ENCODE results near the gene SRRM4.

DNA sequence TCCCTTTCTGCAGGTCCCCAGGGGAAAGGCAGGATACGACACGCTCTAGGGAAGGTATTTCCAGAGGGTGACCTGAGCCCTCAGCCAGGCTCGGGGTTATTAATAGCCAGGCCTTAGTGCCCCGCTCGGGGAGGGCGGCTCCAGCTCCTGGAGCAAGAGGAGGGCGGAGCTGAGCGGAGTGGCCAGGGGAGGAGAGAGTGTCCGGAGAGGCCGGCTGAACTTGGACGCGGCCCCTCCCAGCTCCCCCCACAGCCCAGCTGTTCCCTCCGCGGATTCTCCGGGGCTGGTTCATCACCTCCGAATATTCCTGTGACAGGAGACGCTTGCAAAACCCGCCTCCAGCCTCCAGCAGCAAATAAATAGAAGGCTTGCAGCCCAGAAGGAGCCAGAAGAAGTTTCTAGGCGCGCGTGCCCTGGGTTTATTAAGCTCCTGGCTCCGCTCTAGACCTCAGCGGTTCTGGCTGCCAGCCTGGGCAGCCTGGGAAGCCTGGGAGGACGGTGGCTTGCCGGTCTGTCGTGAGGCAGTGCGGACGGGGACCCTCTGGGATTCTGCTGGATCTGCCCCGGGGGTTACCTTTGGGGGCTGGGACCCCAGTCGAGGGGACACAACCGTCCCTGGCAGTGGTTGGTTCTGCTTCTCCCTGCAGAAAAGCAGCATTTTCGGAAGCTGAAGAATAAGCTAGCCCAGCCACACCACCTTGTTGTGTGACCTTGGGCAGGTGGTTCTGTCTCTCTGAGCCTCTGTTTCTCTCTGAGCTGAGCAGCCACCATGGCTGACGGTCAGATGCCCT lies 197.4 kb downstream of the SRRM4 start, which contains the start of gene HSPB8:
- TF ChIP-seq, protein P1, sequence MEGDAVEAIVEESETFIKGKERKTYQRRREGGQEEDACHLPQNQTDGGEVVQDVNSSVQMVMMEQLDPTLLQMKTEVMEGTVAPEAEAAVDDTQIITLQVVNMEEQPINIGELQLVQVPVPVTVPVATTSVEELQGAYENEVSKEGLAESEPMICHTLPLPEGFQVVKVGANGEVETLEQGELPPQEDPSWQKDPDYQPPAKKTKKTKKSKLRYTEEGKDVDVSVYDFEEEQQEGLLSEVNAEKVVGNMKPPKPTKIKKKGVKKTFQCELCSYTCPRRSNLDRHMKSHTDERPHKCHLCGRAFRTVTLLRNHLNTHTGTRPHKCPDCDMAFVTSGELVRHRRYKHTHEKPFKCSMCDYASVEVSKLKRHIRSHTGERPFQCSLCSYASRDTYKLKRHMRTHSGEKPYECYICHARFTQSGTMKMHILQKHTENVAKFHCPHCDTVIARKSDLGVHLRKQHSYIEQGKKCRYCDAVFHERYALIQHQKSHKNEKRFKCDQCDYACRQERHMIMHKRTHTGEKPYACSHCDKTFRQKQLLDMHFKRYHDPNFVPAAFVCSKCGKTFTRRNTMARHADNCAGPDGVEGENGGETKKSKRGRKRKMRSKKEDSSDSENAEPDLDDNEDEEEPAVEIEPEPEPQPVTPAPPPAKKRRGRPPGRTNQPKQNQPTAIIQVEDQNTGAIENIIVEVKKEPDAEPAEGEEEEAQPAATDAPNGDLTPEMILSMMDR (IDR thresholded peaks at IDR 0.05; ENCODE audit: low read length): no peak
- TF ChIP-seq EZH2 (IDR thresholded peaks at IDR 0.05; ENCODE audit: borderline replicate concordance, low read length): no peak

All from OCI-LY1 (cell line).